CD4-positive, CD25-positive, alpha-beta regulatory T cell (primary cell): ENCODE data around the gene GANC. TPM values are rescaled to one million over a fixed set of nuclear protein-coding genes. Genes with fewer than 3 reads are reported as not detected.

ENCODE experiments used
- ATAC-seq, 2 donors: fragments of 150-1000 bp; cut with Tn5 transposase; one replicate each; pipeline ENCODE4 v1.10.0; 2021; ENCODE audit warnings: low read depth in 2 of 2, moderate number of reproducible peaks in 2 of 2, moderate library complexity in 1 of 2
- DNase-seq, 3 donors: peaks; one replicate each; pipeline versions ENCODE4 v3.0.0 to v3.0.0-alpha.2; 2012 to 2022; ENCODE audit warnings: mixed read lengths in 1 of 3
- H3K27ac ChIP-seq: one replicate; pipeline ENCODE4 v1.7.0; 2013; ENCODE audit warnings: mild to moderate bottlenecking, low read length; ENCODE audit not compliant: insufficient read depth, poor library complexity, severe bottlenecking
- H3K27me3 ChIP-seq: one replicate; pipeline ENCODE4 v1.7.0; 2013; ENCODE audit warnings: low read length; ENCODE audit not compliant: control insufficient read depth, insufficient read depth
- H3K36me3 ChIP-seq: one replicate; pipeline ENCODE4 v1.7.0; 2013; ENCODE audit warnings: mild to moderate bottlenecking, low read length, moderate library complexity; ENCODE audit not compliant: control insufficient read depth, insufficient read depth
- H3K4me1 ChIP-seq: 2 replicates; pipeline ENCODE4 v1.7.0; 2013; ENCODE audit warnings: mild to moderate bottlenecking, low read length; ENCODE audit not compliant: insufficient read depth, control insufficient read depth, poor library complexity, severe bottlenecking
- H3K4me3 ChIP-seq: one replicate; pipeline ENCODE4 v1.7.0; 2013; ENCODE audit warnings: low read depth, mild to moderate bottlenecking, low read length, moderate library complexity
- H3K9me3 ChIP-seq, 2 experiments: 1 replicate in 1 of 2; 2 replicates in 1 of 2; pipeline ENCODE4 v1.7.0; 2013; ENCODE audit warnings: low read length in 2 of 2, mild to moderate bottlenecking in 1 of 2, moderate library complexity in 1 of 2; ENCODE audit not compliant: control insufficient read depth in 2 of 2
- H3K27ac Mint-ChIP-seq, 3 donors: one replicate each; pipeline ENCODE4 v1.8.0; 2020 to 2022; ENCODE audit warnings: mild to moderate bottlenecking in 3 of 3, mixed read lengths in 3 of 3, moderate library complexity in 2 of 3
- H3K27me3 Mint-ChIP-seq: one replicate; pipeline ENCODE4 v1.8.0; 2022; ENCODE audit warnings: mild to moderate bottlenecking, mixed read lengths
- H3K36me3 Mint-ChIP-seq: one replicate; pipeline ENCODE4 v1.8.0; 2020; ENCODE audit warnings: mixed read lengths
- H3K4me1 Mint-ChIP-seq, 4 donors: one replicate each; pipeline ENCODE4 v1.8.0; 2020 to 2022; ENCODE audit warnings: mixed read lengths in 4 of 4, mild to moderate bottlenecking in 1 of 4
- H3K4me3 Mint-ChIP-seq, 4 donors: one replicate each; pipeline ENCODE4 v1.8.0; 2020 to 2022; ENCODE audit warnings: mild to moderate bottlenecking in 4 of 4, mixed read lengths in 4 of 4, moderate library complexity in 3 of 4
- H3K9me3 Mint-ChIP-seq, 7 donors: one replicate each; pipeline ENCODE4 v1.8.0; 2020 to 2022; ENCODE audit warnings: mixed read lengths in 7 of 7, mild to moderate bottlenecking in 3 of 7, moderate library complexity in 2 of 7
- polyA plus RNA-seq, 4 donors: library from polyadenylated mRNA; unstranded; fragments of 300-500 nt; fragmentation: Illumina TruSeq; gene quantifications; one replicate each; pipeline ENCODE4 v1.2.3, GENCODE V29; 2021
- total RNA-seq: library from RNA; stranded (reverse); gene quantifications from one replicate; pipeline ENCODE4 v1.2.3, GENCODE V29; 2022

GANC gene
- total and polyA plus RNA-seq, 5 donors from 2014 or later = 10.2 to 33.8 (median 14.5) TPM

- no peak for DNase-seq
- peaks cover 22% of the 10 kb centered on the region for H3K36me3 Mint-ChIP-seq
- no peaks in the 10 kb centered on the region for H3K4me1 Mint-ChIP-seq
- H3K4me3 Mint-ChIP-seq = no peak overlapping the region
- Histone ChIP-seq H3K9me3 (no peaks in the 10 kb centered on the region), H3K4me3 (no peak overlapping the region), H3K27ac (no peak overlapping the region), H3K27me3 (no peaks in the 10 kb centered on the region), H3K4me1 (no peaks in the 10 kb centered on the region), H3K36me3 (peaks cover 17% of the 10 kb centered on the region)
- ATAC-seq = no peak
- no peaks in the 10 kb centered on the region for H3K9me3 Mint-ChIP-seq
- H3K27me3 Mint-ChIP-seq = peaks cover 3% of the 10 kb centered on the region
- H3K27ac Mint-ChIP-seq = no peak overlapping the region
Measured at GRCh38 chr15:42358141-42358540, 85.1 kb downstream of the GANC start.

GRCh38 chr15:42359249-42359648 lies 86.2 kb downstream of the GANC start, which contains the start of gene CAPN3:
TSS of gene CAPN3 (plus strand) at chr15:42359501. CDS start at chr15:42359806, 305 bp downstream.
- Histone ChIP-seq H3K4me1 (no peaks in the 10 kb centered on the region), H3K9me3 (no peaks in the 10 kb centered on the region), H3K4me3 (no peak within 1 kb of the TSS), H3K27me3 (no peaks in the 10 kb centered on the region), H3K36me3 (peaks cover 8% of the 10 kb centered on the region), H3K27ac (no peak within 1 kb of the TSS)
- ATAC-seq (no peak), DNase-seq (no peak)
- H3K4me3 Mint-ChIP-seq = no peak within 1 kb of the TSS
- H3K27ac Mint-ChIP-seq = no peak within 1 kb of the TSS
- H3K4me1 Mint-ChIP-seq = no peaks in the 10 kb centered on the region
- no peaks in the 10 kb centered on the region for H3K9me3 Mint-ChIP-seq
- H3K36me3 Mint-ChIP-seq = peaks cover 18% of the 10 kb centered on the region
- H3K27me3 Mint-ChIP-seq = peaks cover 4% of the 10 kb centered on the region

- no peak for ATAC-seq
- H3K4me3 Mint-ChIP-seq = no peak overlapping the region
- Histone ChIP-seq H3K27ac (no peak overlapping the region), H3K9me3 (no peaks in the 10 kb centered on the region), H3K36me3 (peaks cover 2% of the 10 kb centered on the region), H3K4me3 (no peak overlapping the region), H3K27me3 (no peaks in the 10 kb centered on the region), H3K4me1 (no peaks in the 10 kb centered on the region)
- H3K36me3 Mint-ChIP-seq = peaks cover 14% of the 10 kb centered on the region
- H3K27ac Mint-ChIP-seq = no peak overlapping the region
- peaks cover 4% of the 10 kb centered on the region for H3K27me3 Mint-ChIP-seq
- H3K9me3 Mint-ChIP-seq = no peaks in the 10 kb centered on the region
- H3K4me1 Mint-ChIP-seq = no peaks in the 10 kb centered on the region
- DNase-seq = no peak
Measured at GRCh38 chr15:42359985-42360384, 87.0 kb downstream of the GANC start.

GRCh38 chr15:42360535-42361112 lies 87.6 kb downstream of the GANC start:
- ATAC-seq = no peak
- Mint-ChIP-seq H3K36me3 (peaks cover 19% of the 10 kb centered on the region), H3K27ac (no peak overlapping the region), H3K4me3 (no peak overlapping the region), H3K4me1 (no peaks in the 10 kb centered on the region), H3K27me3 (peaks cover 4% of the 10 kb centered on the region), H3K9me3 (no peaks in the 10 kb centered on the region)
- H3K27ac ChIP-seq = no peak overlapping the region
- H3K36me3 ChIP-seq = peaks cover 2% of the 10 kb centered on the region
- no peak overlapping the region for H3K4me3 ChIP-seq
- no peaks in the 10 kb centered on the region for H3K27me3 ChIP-seq
- no peaks in the 10 kb centered on the region for H3K9me3 ChIP-seq
- DNase-seq = no peak
- no peaks in the 10 kb centered on the region for H3K4me1 ChIP-seq

- Mint-ChIP-seq H3K27me3 (peaks cover 4% of the 10 kb centered on the region), H3K27ac (no peak overlapping the region), H3K4me3 (no peak overlapping the region), H3K9me3 (no peaks in the 10 kb centered on the region), H3K4me1 (no peaks in the 10 kb centered on the region), H3K36me3 (peaks cover 25% of the 10 kb centered on the region)
- Histone ChIP-seq H3K4me3 (no peak overlapping the region), H3K4me1 (no peaks in the 10 kb centered on the region), H3K27ac (no peak overlapping the region), H3K9me3 (no peaks in the 10 kb centered on the region), H3K36me3 (no peaks in the 10 kb centered on the region), H3K27me3 (no peaks in the 10 kb centered on the region)
- ATAC-seq = no peak
- no peak for DNase-seq
Measured at GRCh38 chr15:42363487-42363886, 90.5 kb downstream of the GANC start.

GRCh38 chr15:42363942-42364341 lies 90.9 kb downstream of the GANC start:
- no peak overlapping the region for H3K27ac Mint-ChIP-seq

GRCh38 chr15:42364529-42364928 lies 91.5 kb downstream of the GANC start:
- Mint-ChIP-seq H3K9me3 (no peaks in the 10 kb centered on the region), H3K4me3 (no peak overlapping the region), H3K36me3 (peaks cover 26% of the 10 kb centered on the region), H3K4me1 (no peaks in the 10 kb centered on the region), H3K27ac (no peak overlapping the region), H3K27me3 (peaks cover 4% of the 10 kb centered on the region)
- Histone ChIP-seq H3K4me1 (no peaks in the 10 kb centered on the region), H3K9me3 (no peaks in the 10 kb centered on the region), H3K4me3 (no peak overlapping the region), H3K27ac (no peak overlapping the region), H3K36me3 (no peaks in the 10 kb centered on the region), H3K27me3 (no peaks in the 10 kb centered on the region)
- ATAC-seq (no peak), DNase-seq (no peak)

More at GRCh38 chr15:42363942-42364341, 90.9 kb downstream of the GANC start:
- H3K4me3 Mint-ChIP-seq = no peak overlapping the region
- Histone ChIP-seq H3K9me3 (no peaks in the 10 kb centered on the region), H3K36me3 (no peaks in the 10 kb centered on the region), H3K4me1 (no peaks in the 10 kb centered on the region), H3K27ac (no peak overlapping the region), H3K27me3 (no peaks in the 10 kb centered on the region), H3K4me3 (no peak overlapping the region)
- H3K36me3 Mint-ChIP-seq = peaks cover 27% of the 10 kb centered on the region
- no peaks in the 10 kb centered on the region for H3K9me3 Mint-ChIP-seq
- peaks cover 4% of the 10 kb centered on the region for H3K27me3 Mint-ChIP-seq
- ATAC-seq (no peak), DNase-seq (no peak)
- no peaks in the 10 kb centered on the region for H3K4me1 Mint-ChIP-seq

- H3K27ac Mint-ChIP-seq = no peak overlapping the region
- no peaks in the 10 kb centered on the region for H3K27me3 ChIP-seq
- H3K4me1 ChIP-seq = no peaks in the 10 kb centered on the region
- no peak overlapping the region for H3K4me3 Mint-ChIP-seq
- no peaks in the 10 kb centered on the region for H3K9me3 Mint-ChIP-seq
- ATAC-seq (no peak), DNase-seq (no peak)
- H3K27ac ChIP-seq = no peak overlapping the region
- peaks cover 26% of the 10 kb centered on the region for H3K36me3 Mint-ChIP-seq
- H3K27me3 Mint-ChIP-seq = peaks cover 4% of the 10 kb centered on the region
- no peaks in the 10 kb centered on the region for H3K9me3 ChIP-seq
- no peaks in the 10 kb centered on the region for H3K36me3 ChIP-seq
- peaks cover 0 to 2% (median 0%) of the 10 kb centered on the region in 4 donors for H3K4me1 Mint-ChIP-seq
- no peak overlapping the region for H3K4me3 ChIP-seq
Measured at GRCh38 chr15:42365921-42366550, 93.0 kb downstream of the GANC start.
